ENCODE data around the gene PSMG1. TPM values are rescaled to one million over a fixed set of nuclear protein-coding genes. Genes with fewer than 3 reads are reported as not detected.

The PSMG1 gene
- total and polyA plus RNA-seq, 10 of the 15 experiments (the other 5 are each of a cell fraction or from before 2014, with no cell fraction given), result 21.3 to 248 (median 121) TPM

DNA sequence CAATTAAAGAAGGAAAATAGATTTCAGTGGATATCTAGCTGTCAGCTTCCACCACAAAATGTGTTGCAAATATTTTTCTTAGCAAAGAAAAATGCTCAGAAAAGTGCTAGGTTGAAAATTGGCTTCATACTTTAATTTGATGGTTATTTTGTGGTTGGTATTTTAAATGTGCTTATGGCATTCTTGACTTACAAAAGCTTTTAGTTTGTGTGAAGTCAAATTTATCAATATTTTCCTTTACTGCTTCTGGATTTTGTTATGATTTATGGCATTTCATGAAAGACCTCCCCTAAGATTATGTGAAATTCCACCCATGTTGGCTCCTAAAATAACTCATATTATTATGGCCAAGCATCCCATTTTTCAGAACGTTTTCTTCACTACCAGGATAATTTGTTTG lies 51.5 kb downstream of the PSMG1 start (continued):
- TF ChIP-seq ZBTB33 (IDR thresholded peaks at IDR 0.05), result no peak
- TF ChIP-seq MYC (IDR thresholded peaks at IDR 0.05; ENCODE audit: insufficient read depth, insufficient read length, insufficient replicate concordance, low read length, severe bottlenecking), result no peak
- TF ChIP-seq BCL11A (IDR thresholded peaks at IDR 0.05; ENCODE audit: low read depth, low read length), result no peak
- no peak for TF ChIP-seq TCF3 (IDR thresholded peaks at IDR 0.05; ENCODE audit: borderline replicate concordance, insufficient read depth, low read depth, low read length)
- TF ChIP-seq, protein P1, sequence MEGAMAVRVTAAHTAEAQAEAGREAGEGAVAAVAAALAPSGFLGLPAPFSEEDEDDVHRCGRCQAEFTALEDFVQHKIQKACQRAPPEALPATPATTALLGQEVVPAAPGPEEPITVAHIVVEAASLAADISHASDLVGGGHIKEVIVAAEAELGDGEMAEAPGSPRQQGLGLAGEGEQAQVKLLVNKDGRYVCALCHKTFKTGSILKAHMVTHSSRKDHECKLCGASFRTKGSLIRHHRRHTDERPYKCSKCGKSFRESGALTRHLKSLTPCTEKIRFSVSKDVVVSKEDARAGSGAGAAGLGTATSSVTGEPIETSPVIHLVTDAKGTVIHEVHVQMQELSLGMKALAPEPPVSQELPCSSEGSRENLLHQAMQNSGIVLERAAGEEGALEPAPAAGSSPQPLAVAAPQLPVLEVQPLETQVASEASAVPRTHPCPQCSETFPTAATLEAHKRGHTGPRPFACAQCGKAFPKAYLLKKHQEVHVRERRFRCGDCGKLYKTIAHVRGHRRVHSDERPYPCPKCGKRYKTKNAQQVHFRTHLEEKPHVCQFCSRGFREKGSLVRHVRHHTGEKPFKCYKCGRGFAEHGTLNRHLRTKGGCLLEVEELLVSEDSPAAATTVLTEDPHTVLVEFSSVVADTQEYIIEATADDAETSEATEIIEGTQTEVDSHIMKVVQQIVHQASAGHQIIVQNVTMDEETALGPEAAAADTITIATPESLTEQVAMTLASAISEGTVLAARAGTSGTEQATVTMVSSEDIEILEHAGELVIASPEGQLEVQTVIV (IDR thresholded peaks at IDR 0.05; ENCODE audit: borderline replicate concordance, partially characterized antibody), result no peak
- no peak for TF ChIP-seq SUZ12 (IDR thresholded peaks at IDR 0.05; ENCODE audit: unreplicated experiment)

DNA sequence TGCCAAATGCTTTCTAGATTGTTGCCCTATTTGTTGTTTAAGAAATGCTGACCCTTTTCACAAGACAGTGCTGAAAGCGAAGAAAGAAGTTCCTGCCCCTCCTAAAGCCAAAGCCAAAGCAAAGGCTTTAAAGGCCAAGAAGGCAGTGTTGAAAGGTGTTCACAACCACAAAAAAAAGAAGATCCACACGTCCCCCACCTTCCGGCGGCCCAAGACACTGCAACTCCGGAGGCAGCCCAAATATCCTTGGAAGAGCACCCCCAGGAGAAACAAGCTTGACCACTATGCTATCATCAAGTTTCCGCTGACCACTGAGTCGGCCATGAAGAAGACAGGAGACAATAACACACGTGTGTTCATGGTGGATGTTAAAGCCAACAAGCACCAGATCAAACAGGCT lies 55.7 kb downstream of the PSMG1 start:
- H3K4me3 ChIP-seq, result no peak overlapping the region
- FAIRE-seq, result no peak
- no peak for DNase-seq (ENCODE audit: low read depth, low spot score)
- no peaks in the 10 kb centered on the region for H3K9me3 ChIP-seq (replicated peaks; ENCODE audit: control insufficient read depth, insufficient read depth, low read length)
- no peak overlapping the region for H2AFZ ChIP-seq (ENCODE audit: control insufficient read depth, low read depth, low read length)
- ChIA-PET RAD21 (ENCODE audit: unreplicated experiment) (no interaction called here), POLR2A (no interaction called here), SMC1A (ENCODE audit: uncharacterized antibody, unreplicated experiment) (no interaction called here), CTCF (interaction anchor here (1.3 to 1.7 kb wide), 2 partner anchors 320 to 393 kb away, joined by 3 to 4 read pairs; no protein-coding TSS in a partner anchor)
- intact Hi-C loops (cut with micrococcal nuclease; ENCODE audit: unreplicated experiment) (no loop called here), in situ Hi-C loops (cut with MboI) (loop anchor here (10.0 kb wide), 2 partner anchors 393 to 623 kb away; no protein-coding TSS in a partner anchor)
- no TSS peak for BruUV-seq (replicated peaks)
- H4K20me1 ChIP-seq (ENCODE audit: control insufficient read depth, insufficient read depth), result no peaks in the 10 kb centered on the region
- whole genome bisulfite sequencing (ENCODE audit: insufficient coverage, insufficient replicate concordance, low lambda C conversion rate, missing lambda C conversion rate), result 11% methylated on average over 8 of the region's 8 CpGs
- no peak overlapping the region for H3K27ac ChIP-seq (ENCODE audit: control insufficient read depth, insufficient read depth)
- H3K27me3 ChIP-seq (replicated peaks in 1 of 2; ENCODE audit: control insufficient read depth in 2 of 2, insufficient read depth in 2 of 2, low read length in 1 of 2), result no peaks in the 10 kb centered on the region
- no peak for ATAC-seq
- no peaks in the 10 kb centered on the region for H3K4me1 ChIP-seq (ENCODE audit: control insufficient read depth, insufficient read depth, low read length)
- H3K79me2 ChIP-seq (ENCODE audit: control insufficient read depth, insufficient read depth, low read length), result no peaks in the 10 kb centered on the region
- no peaks in the 10 kb centered on the region for H3K36me3 ChIP-seq (ENCODE audit: control insufficient read depth in 2 of 2, insufficient read depth in 2 of 2, low read length in 1 of 2)
- no peak overlapping the region for H3K4me2 ChIP-seq (ENCODE audit: control insufficient read depth, insufficient read depth)
- no peak overlapping the region for H3K9ac ChIP-seq (ENCODE audit: control insufficient read depth, insufficient read depth, low read length)
- TF ChIP-seq CBX5 (IDR thresholded peaks at IDR 0.05; ENCODE audit: low read depth) (no peak), GATAD2B (conservative IDR thresholded peaks at IDR 0.05; ENCODE audit: low read depth) (no peak), TCF3 (IDR thresholded peaks at IDR 0.05; ENCODE audit: borderline replicate concordance, insufficient read depth, low read depth, low read length) (no peak), KDM1A (IDR thresholded peaks at IDR 0.05; ENCODE audit: borderline replicate concordance) (no peak)
- TF ChIP-seq, protein P2, sequence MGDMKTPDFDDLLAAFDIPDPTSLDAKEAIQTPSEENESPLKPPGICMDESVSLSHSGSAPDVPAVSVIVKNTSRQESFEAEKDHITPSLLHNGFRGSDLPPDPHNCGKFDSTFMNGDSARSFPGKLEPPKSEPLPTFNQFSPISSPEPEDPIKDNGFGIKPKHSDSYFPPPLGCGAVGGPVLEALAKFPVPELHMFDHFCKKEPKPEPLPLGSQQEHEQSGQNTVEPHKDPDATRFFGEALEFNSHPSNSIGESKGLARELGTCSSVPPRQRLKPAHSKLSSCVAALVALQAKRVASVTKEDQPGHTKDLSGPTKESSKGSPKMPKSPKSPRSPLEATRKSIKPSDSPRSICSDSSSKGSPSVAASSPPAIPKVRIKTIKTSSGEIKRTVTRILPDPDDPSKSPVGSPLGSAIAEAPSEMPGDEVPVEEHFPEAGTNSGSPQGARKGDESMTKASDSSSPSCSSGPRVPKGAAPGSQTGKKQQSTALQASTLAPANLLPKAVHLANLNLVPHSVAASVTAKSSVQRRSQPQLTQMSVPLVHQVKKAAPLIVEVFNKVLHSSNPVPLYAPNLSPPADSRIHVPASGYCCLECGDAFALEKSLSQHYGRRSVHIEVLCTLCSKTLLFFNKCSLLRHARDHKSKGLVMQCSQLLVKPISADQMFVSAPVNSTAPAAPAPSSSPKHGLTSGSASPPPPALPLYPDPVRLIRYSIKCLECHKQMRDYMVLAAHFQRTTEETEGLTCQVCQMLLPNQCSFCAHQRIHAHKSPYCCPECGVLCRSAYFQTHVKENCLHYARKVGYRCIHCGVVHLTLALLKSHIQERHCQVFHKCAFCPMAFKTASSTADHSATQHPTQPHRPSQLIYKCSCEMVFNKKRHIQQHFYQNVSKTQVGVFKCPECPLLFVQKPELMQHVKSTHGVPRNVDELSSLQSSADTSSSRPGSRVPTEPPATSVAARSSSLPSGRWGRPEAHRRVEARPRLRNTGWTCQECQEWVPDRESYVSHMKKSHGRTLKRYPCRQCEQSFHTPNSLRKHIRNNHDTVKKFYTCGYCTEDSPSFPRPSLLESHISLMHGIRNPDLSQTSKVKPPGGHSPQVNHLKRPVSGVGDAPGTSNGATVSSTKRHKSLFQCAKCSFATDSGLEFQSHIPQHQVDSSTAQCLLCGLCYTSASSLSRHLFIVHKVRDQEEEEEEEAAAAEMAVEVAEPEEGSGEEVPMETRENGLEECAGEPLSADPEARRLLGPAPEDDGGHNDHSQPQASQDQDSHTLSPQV (IDR thresholded peaks at IDR 0.05), result no peak

All from GM12878 (cell line).